ENCODE results near the gene ATXN7L1.

- TF ChIP-seq GATA2 (IDR thresholded peaks at IDR 0.05; ENCODE audit: low read depth, low read length), result no peak
- TF ChIP-seq GATA3 (IDR thresholded peaks at IDR 0.05; ENCODE audit: low read depth, low read length), result no peak
Measured at GRCh38 chr7:105788816-105789349, 87.5 kb downstream of the ATXN7L1 start.

Measured in SH-SY5Y (cell line).